ENCODE results near the gene ZBTB39.

The ZBTB39 gene

DNA sequence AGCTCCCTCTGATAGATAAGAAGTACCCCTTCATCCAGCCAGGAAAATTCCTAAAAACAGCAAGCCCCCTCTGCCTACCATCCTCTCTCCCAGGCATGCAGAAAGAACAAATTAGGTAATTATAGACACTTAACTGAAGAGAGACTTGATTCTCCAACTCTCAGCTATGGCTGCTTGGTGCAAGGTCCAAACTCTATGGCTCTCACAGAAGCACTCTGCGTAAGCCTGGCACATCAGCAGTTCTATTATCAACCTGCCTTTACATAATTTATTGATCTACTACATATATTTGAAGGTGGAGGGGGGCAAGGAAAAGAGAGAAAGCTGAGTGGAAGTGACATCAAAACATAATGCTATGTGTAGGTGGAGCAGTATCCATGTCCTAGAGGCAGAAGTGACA is 44.7 kb upstream of the ZBTB39 start:
- Histone ChIP-seq H3K9ac (ENCODE audit: low read length) (no peak overlapping the region), H3K4me2 (ENCODE audit: low read depth, low read length, poor library complexity, severe bottlenecking) (no peak overlapping the region), H3K4me3 (ENCODE audit: insufficient read depth, low read length, poor library complexity, severe bottlenecking) (no peak overlapping the region), H3K36me3 (ENCODE audit: low read length) (peaks cover 9% of the 10 kb centered on the region; the same call in 1 of the 2 replicates), H4K20me1 (ENCODE audit: low read depth, low read length) (no peaks in the 10 kb centered on the region), H3K27ac (ENCODE audit: low read depth, low read length) (no peak overlapping the region), H3K9me2 (replicated peaks; ENCODE audit: insufficient read depth, low read length) (no peaks in the 10 kb centered on the region), H3K79me2 (ENCODE audit: insufficient read depth, low read length) (no peaks in the 10 kb centered on the region), H3F3A (ENCODE audit: insufficient read depth) (no peaks in the 10 kb centered on the region), H2AFZ (ENCODE audit: low read depth, low read length, severe bottlenecking) (no peak overlapping the region), H3K9me3 (ENCODE audit: insufficient read depth, low read length) (no peaks in the 10 kb centered on the region), H3K27me3 (ENCODE audit: low read length) (no peaks in the 10 kb centered on the region)
- TF ChIP-seq EZH2phosphoT487 (conservative IDR thresholded peaks at IDR 0.05; ENCODE audit: low read length) = no peak
- TF ChIP-seq, protein P1, sequence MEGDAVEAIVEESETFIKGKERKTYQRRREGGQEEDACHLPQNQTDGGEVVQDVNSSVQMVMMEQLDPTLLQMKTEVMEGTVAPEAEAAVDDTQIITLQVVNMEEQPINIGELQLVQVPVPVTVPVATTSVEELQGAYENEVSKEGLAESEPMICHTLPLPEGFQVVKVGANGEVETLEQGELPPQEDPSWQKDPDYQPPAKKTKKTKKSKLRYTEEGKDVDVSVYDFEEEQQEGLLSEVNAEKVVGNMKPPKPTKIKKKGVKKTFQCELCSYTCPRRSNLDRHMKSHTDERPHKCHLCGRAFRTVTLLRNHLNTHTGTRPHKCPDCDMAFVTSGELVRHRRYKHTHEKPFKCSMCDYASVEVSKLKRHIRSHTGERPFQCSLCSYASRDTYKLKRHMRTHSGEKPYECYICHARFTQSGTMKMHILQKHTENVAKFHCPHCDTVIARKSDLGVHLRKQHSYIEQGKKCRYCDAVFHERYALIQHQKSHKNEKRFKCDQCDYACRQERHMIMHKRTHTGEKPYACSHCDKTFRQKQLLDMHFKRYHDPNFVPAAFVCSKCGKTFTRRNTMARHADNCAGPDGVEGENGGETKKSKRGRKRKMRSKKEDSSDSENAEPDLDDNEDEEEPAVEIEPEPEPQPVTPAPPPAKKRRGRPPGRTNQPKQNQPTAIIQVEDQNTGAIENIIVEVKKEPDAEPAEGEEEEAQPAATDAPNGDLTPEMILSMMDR (IDR thresholded peaks at IDR 0.05; ENCODE audit: insufficient read depth, low read length, poor library complexity, severe bottlenecking) = no peak

DNA sequence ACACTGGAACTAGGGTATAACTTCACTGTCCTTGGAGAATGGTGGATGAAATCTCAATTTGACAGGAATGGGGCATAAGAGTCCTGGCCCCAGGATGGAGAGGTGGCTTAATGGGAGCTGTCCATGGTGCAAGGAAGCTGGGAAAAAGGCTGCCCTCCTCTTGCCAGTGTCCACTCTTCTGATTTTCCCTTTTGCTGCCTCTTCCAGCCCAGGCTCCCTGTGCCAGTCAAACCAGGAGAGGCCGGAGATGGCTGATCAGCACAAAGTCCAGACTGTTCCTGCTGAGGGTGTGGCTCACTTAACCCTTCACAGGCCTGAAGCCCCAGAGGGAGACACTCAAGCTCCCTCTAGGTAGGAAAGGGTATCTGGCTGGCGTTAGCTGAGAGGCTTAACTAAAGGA is 43.5 kb upstream of the ZBTB39 start, which contains the start of gene MYO1A:
TSS of gene MYO1A (minus strand) at position 240 of the 400 bp plus-strand sequence. CDS start 1,806 bp downstream, outside the sequence.
- Histone ChIP-seq H3K9me2 (replicated peaks; ENCODE audit: insufficient read depth, low read length) (no peaks in the 10 kb centered on the region), H3K36me3 (ENCODE audit: low read length) (0 out of 2 replicates have a peak, but pooled peaks cover 4% of the 10 kb centered on the region), H3K27me3 (ENCODE audit: low read length) (no peaks in the 10 kb centered on the region), H3K4me2 (ENCODE audit: low read depth, low read length, poor library complexity, severe bottlenecking) (no peak within 1 kb of the TSS), H2AFZ (ENCODE audit: low read depth, low read length, severe bottlenecking) (no peak within 1 kb of the TSS), H4K20me1 (ENCODE audit: low read depth, low read length) (no peaks in the 10 kb centered on the region), H3K27ac (ENCODE audit: low read depth, low read length) (no peak within 1 kb of the TSS), H3F3A (ENCODE audit: insufficient read depth) (no peaks in the 10 kb centered on the region), H3K79me2 (ENCODE audit: insufficient read depth, low read length) (no peaks in the 10 kb centered on the region), H3K9ac (ENCODE audit: low read length) (no peak within 1 kb of the TSS), H3K4me3 (ENCODE audit: insufficient read depth, low read length, poor library complexity, severe bottlenecking) (no peak within 1 kb of the TSS), H3K9me3 (ENCODE audit: insufficient read depth, low read length) (no peaks in the 10 kb centered on the region)
- TF ChIP-seq EZH2phosphoT487 (conservative IDR thresholded peaks at IDR 0.05; ENCODE audit: low read length) = no peak
- TF ChIP-seq, protein P1 (IDR thresholded peaks at IDR 0.05; ENCODE audit: insufficient read depth, low read length, poor library complexity, severe bottlenecking) = no peak

DNA sequence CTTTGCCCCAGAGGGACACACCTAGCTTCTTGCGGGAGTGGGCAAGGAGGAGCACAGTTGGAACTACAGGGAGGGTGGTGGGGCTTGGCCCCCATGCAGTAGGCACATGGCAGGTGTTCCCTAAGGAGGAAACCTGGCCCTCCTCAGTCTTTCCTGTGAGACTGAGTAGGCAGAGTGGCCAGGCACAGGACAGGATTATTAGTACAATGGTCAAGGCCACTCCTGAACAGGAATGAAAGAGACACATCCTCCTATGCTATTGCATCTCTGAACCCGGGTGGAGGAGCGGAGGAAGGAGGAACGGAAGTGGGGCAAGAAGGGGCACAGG is 42.7 kb upstream of the ZBTB39 start:
- no peak overlapping the region for H3K4me2 ChIP-seq (ENCODE audit: low read depth, low read length, poor library complexity, severe bottlenecking)
- no peak overlapping the region for H3K9ac ChIP-seq (ENCODE audit: low read length)
- no peak for TF ChIP-seq EZH2phosphoT487 (conservative IDR thresholded peaks at IDR 0.05; ENCODE audit: low read length)
- H3K79me2 ChIP-seq (ENCODE audit: insufficient read depth, low read length) = no peaks in the 10 kb centered on the region
- H2AFZ ChIP-seq (ENCODE audit: low read depth, low read length, severe bottlenecking) = no peak overlapping the region
- H3K4me3 ChIP-seq (ENCODE audit: insufficient read depth, low read length, poor library complexity, severe bottlenecking) = no peak overlapping the region
- no peaks in the 10 kb centered on the region for H3F3A ChIP-seq (ENCODE audit: insufficient read depth)
- no peaks in the 10 kb centered on the region for H3K9me2 ChIP-seq (replicated peaks; ENCODE audit: insufficient read depth, low read length)
- H4K20me1 ChIP-seq (ENCODE audit: low read depth, low read length) = no peaks in the 10 kb centered on the region
- H3K27me3 ChIP-seq (ENCODE audit: low read length) = no peaks in the 10 kb centered on the region
- no peaks in the 10 kb centered on the region for H3K9me3 ChIP-seq (ENCODE audit: insufficient read depth, low read length)
- H3K36me3 ChIP-seq (ENCODE audit: low read length) = 0 out of 2 replicates have a peak, but pooled peaks cover 1% of the 10 kb centered on the region
- no peak overlapping the region for H3K27ac ChIP-seq (ENCODE audit: low read depth, low read length)

DNA sequence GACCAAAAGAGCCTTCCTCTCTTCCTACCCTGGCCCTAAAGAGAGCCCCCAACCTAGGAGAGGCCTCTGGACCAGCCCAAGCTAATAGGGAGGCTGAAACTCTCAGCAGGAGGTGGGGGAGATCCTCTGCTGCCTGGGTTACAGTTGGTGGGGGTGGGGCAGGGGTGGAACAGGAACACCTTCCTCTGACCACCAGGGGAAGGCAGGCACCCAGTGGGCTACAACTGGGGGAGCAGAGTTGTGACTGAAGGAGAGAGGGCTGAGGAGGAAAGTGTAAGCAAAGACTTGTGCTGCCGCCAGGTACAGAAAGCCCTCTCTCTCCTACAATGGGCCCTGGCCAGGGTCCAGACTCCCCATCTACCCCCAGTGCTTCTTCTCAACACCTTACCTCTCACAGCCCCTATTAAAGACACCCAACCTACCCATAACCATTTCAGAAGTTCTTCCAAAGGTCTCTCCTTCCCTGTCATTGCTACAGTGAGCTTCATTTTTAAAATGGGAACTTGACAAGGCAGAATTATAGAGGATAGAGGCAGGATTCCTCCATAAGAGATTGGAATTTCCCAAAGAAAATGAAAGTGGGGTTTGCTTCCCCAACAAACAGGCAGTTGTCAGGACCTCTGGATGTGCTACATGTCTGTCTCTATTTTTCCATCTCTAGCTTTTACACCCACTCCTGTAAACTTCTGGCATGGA is 42.2 kb upstream of the ZBTB39 start:
- H3K4me2 ChIP-seq (ENCODE audit: low read depth, low read length, poor library complexity, severe bottlenecking) = no peak overlapping the region

More for the DNA sequence above, 42.2 kb upstream of the ZBTB39 start:
- no peaks in the 10 kb centered on the region for H3K79me2 ChIP-seq (ENCODE audit: insufficient read depth, low read length)
- H3F3A ChIP-seq (ENCODE audit: insufficient read depth) = no peaks in the 10 kb centered on the region
- H3K27ac ChIP-seq (ENCODE audit: low read depth, low read length) = no peak overlapping the region
- no peaks in the 10 kb centered on the region for H3K9me2 ChIP-seq (replicated peaks; ENCODE audit: insufficient read depth, low read length)
- no peaks in the 10 kb centered on the region for H3K36me3 ChIP-seq (ENCODE audit: low read length)
- H3K27me3 ChIP-seq (ENCODE audit: low read length) = no peaks in the 10 kb centered on the region
- H3K4me3 ChIP-seq (ENCODE audit: insufficient read depth, low read length, poor library complexity, severe bottlenecking) = no peak overlapping the region
- H3K9me3 ChIP-seq (ENCODE audit: insufficient read depth, low read length) = no peaks in the 10 kb centered on the region
- no peak overlapping the region for H2AFZ ChIP-seq (ENCODE audit: low read depth, low read length, severe bottlenecking)
- no peak for TF ChIP-seq EZH2phosphoT487 (conservative IDR thresholded peaks at IDR 0.05; ENCODE audit: low read length)
- TF ChIP-seq, protein P1 (IDR thresholded peaks at IDR 0.05; ENCODE audit: insufficient read depth, low read length, poor library complexity, severe bottlenecking) = no peak
- no peak overlapping the region for H3K9ac ChIP-seq (ENCODE audit: low read length)
- no peaks in the 10 kb centered on the region for H4K20me1 ChIP-seq (ENCODE audit: low read depth, low read length)
